Measurements from ENCODE around the gene MICAL2.

Gene MICAL2

DNA sequence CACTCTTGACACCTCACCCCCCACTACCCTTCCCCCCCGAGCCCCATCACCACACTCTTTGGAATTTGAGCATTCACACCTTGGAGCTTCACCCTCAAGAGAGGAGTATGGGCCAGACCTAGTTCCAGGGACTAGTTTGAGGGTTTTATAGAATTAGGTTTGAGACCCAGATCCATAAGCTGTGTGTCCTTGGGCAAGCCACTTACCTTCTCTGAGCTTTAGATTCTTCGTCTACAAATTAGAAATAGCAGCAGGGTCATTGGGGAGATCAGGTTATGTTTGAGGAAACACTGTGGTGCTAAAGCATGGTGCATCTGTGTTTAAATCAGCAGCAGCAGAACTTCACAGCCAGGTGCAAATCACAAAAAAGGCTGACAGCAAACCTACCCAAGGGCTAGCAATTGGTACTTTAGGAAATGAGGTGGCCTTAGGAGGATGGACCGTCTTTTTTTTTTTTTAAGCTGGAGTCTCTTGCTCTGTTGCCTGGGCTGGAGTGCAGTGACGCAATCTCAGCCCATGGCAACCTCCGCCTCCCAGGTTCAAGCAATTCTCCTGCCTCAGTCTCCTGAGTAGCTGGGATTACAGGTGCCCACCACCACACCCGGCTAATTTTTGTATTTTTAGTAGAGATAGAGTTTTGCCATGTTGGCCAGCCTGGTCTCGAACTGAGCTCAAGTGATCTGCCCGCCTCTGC lies 114.8 kb downstream of the MICAL2 start:
- H3K4me3 ChIP-seq (ENCODE audit: low read depth, low read length): no peak overlapping the region
- in situ Hi-C loops (cut with HindIII; ENCODE audit: low sequenced_read_pairs): loop anchor here (10.0 kb wide), 1 partner anchor 60 kb away; no protein-coding TSS in a partner anchor
- no peak for DNase-seq (ENCODE audit: low read depth)
- TF ChIP-seq, protein P1, sequence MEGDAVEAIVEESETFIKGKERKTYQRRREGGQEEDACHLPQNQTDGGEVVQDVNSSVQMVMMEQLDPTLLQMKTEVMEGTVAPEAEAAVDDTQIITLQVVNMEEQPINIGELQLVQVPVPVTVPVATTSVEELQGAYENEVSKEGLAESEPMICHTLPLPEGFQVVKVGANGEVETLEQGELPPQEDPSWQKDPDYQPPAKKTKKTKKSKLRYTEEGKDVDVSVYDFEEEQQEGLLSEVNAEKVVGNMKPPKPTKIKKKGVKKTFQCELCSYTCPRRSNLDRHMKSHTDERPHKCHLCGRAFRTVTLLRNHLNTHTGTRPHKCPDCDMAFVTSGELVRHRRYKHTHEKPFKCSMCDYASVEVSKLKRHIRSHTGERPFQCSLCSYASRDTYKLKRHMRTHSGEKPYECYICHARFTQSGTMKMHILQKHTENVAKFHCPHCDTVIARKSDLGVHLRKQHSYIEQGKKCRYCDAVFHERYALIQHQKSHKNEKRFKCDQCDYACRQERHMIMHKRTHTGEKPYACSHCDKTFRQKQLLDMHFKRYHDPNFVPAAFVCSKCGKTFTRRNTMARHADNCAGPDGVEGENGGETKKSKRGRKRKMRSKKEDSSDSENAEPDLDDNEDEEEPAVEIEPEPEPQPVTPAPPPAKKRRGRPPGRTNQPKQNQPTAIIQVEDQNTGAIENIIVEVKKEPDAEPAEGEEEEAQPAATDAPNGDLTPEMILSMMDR (IDR thresholded peaks at IDR 0.05; ENCODE audit: low read depth, low read length, missing control alignments): no peak

DNA sequence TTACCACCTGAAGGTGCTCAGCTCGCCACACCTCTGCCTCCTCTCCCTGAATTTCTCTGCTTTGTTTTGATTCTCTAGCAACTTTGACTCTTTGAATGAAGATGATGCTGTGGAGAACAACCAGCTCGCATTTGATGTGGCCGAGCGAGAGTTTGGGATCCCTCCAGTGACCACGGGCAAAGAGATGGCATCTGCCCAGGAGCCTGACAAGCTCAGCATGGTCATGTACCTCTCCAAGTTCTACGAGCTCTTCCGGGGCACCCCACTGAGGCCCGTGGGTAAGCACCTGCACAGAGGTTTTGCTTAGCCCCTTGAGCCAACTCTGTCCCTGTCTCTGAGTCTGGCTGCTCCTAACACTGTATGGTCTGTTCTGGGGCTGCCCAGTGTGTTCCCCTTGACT lies 115.7 kb downstream of the MICAL2 start:
- DNase-seq (ENCODE audit: low read depth): no peak
- in situ Hi-C loops (cut with HindIII; ENCODE audit: low sequenced_read_pairs): loop anchor here (10.0 kb wide), 1 partner anchor 61 kb away; no protein-coding TSS in a partner anchor
- H3K4me3 ChIP-seq (ENCODE audit: low read depth, low read length): no peak overlapping the region
- TF ChIP-seq, protein P1 (IDR thresholded peaks at IDR 0.05; ENCODE audit: low read depth, low read length, missing control alignments): no peak

DNA sequence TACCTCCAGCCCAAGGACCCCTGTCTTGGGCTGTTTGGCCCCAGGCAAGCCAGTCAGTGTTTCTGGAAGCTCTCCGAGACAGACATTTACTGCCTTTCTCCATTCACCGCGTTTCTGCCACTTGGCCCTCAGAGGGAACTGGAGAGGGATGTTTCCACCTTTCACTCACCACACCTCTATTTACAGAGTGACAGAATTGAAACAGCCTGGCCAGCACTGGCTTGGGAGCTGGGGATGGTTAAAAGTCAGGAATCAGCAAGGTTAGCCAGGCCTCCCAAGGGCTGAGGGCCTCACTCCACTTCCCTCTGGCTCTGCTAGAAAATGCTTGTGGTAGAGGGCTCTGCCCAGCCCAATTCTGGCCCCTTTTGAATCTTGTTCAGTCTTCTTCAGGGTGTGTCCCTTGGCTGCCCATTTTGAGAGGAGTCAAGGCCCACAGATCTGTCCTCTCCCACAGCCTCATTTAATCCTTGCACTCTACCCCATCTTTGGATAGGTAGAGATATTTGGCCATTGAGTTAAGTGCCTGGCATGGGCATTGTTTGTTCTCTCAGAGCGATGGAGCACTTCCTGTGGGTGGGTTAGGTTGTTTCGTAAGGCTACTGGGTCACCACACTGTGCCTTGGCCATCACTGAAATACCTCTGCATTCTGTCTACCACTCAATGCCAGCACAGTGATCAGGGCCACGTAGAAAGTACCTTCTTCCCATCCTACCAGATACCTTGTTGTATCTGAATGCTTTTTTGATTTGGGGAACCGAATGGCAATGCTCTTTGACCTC lies 119.2 kb downstream of the MICAL2 start:
- no peak for DNase-seq (ENCODE audit: low read depth)
- TF ChIP-seq, protein P1 (IDR thresholded peaks at IDR 0.05; ENCODE audit: low read depth, low read length, missing control alignments): no peak
- in situ Hi-C loops (cut with HindIII; ENCODE audit: low sequenced_read_pairs): loop anchor here (10.0 kb wide), 1 partner anchor 65 kb away; no protein-coding TSS in a partner anchor
- H3K4me3 ChIP-seq (ENCODE audit: low read depth, low read length): no peak overlapping the region

DNA sequence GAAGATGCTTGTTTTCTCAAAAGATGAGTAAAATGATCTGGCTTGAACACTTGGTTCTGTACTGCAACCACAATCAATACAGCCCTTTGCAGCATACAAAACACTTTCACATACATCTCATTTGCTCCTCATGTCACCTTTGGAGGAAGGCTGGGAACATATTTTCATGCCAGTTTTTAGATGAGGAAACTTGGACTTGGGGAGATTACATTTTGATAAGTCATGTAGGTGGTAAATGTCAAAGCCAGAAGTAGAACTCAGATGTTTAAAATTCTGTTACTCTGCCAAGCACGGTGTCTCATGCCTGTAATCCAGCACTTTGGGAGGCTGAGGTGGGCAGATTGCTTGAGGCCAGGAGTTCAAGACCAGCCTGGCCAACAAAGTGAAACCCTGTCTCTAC lies 121.8 kb downstream of the MICAL2 start:
- DNase-seq (ENCODE audit: low read depth): no peak
- in situ Hi-C loops (cut with HindIII; ENCODE audit: low sequenced_read_pairs): no loop called here
- TF ChIP-seq, protein P1 (IDR thresholded peaks at IDR 0.05; ENCODE audit: low read depth, low read length, missing control alignments): no peak
- H3K4me3 ChIP-seq (ENCODE audit: low read depth, low read length): no peak overlapping the region

DNA sequence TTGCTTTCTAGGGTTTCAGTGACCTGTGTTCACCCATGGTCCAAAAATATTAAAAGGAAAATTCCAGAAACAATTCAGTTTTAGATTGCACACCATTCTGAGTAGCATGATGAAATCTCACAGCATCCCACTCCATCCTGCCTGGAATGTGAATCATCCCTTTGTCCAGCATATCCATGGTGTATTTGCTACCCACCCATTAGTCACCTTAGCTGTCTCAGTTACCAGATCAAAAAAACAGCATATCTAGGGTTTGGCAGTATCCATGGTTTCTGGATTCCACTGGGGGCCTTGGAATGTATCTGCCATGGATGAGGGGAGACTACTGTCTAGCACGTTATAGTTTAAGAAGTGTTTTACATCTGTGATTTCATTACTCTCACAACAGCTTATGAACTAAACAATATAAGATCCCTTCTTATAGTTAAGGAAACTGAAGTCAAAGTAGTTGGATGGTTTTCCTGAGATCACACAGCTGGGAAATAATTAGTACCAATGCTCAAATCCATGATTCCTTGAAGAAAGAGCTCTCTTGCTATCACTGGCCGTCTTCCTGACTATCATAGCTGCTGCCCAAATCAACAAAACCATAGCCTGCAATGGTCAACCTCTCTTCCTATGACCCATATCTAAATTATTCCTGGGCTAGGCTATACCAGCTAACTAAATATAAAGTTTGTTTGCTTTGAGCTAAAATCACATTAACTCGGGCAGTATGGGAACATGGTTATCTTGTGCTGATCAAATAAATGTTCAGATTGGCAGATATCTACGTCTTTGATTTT lies 122.6 kb downstream of the MICAL2 start:
- TF ChIP-seq, protein P1 (IDR thresholded peaks at IDR 0.05; ENCODE audit: low read depth, low read length, missing control alignments): no peak
- in situ Hi-C loops (cut with HindIII; ENCODE audit: low sequenced_read_pairs): no loop called here
- DNase-seq (ENCODE audit: low read depth): peak; percentile 74
- H3K4me3 ChIP-seq (ENCODE audit: low read depth, low read length): no peak overlapping the region

DNA sequence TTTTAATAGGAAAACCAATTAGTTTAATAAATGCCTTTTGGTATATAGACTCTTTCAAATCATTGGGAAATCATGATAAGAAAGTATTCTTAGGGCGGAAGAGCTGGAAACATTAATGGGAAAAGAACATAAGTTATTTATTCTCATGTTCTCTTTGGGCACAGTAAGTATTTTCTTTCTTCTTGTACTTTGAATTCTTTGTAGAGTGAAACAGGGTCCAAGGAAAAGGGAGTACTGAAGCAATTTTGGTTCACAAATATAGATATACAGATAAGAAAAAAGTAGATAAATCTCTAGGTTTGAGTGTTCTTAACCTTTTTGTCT lies 123.2 kb downstream of the MICAL2 start:
- in situ Hi-C loops (cut with HindIII; ENCODE audit: low sequenced_read_pairs): no loop called here
- no peak overlapping the region for H3K4me3 ChIP-seq (ENCODE audit: low read depth, low read length)
- no peak for DNase-seq (ENCODE audit: low read depth)
- TF ChIP-seq, protein P1 (IDR thresholded peaks at IDR 0.05; ENCODE audit: low read depth, low read length, missing control alignments): no peak
